GM12873 (cell line): ENCODE measurements around the gene TRPM1.

Source experiments
- TF ChIP-seq, protein P1 (sequence below): IDR thresholded peaks from 2 replicates; pipeline ENCODE4 v1.5.1; 2012; ENCODE audit warnings: low read depth, mild to moderate bottlenecking, moderate library complexity, low read length, control low read depth; ENCODE audit not compliant: insufficient read depth; ENCODE audit errors: missing control alignments

Gene TRPM1

DNA sequence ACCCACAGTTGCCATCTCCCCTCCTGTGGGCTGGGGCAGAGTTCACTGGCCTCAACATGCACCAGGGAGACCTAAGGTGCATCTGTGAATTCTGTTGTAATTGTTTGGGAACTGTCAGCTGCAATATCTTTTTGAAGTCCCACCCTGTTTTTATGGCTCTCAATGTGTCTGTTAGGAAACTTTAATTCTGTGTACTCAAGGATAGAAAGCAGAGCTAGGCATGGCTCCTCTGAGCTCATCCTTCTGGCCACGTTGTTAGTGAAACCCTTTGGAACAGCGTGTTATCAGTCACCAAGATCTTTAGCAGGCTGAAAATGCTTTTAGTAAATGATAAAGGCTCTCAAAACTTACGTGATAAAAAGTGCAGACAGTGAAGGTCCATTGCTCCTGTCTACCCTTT is 76.5 kb downstream of the TRPM1 start:
- TF ChIP-seq, protein P1, sequence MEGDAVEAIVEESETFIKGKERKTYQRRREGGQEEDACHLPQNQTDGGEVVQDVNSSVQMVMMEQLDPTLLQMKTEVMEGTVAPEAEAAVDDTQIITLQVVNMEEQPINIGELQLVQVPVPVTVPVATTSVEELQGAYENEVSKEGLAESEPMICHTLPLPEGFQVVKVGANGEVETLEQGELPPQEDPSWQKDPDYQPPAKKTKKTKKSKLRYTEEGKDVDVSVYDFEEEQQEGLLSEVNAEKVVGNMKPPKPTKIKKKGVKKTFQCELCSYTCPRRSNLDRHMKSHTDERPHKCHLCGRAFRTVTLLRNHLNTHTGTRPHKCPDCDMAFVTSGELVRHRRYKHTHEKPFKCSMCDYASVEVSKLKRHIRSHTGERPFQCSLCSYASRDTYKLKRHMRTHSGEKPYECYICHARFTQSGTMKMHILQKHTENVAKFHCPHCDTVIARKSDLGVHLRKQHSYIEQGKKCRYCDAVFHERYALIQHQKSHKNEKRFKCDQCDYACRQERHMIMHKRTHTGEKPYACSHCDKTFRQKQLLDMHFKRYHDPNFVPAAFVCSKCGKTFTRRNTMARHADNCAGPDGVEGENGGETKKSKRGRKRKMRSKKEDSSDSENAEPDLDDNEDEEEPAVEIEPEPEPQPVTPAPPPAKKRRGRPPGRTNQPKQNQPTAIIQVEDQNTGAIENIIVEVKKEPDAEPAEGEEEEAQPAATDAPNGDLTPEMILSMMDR: no peak

DNA sequence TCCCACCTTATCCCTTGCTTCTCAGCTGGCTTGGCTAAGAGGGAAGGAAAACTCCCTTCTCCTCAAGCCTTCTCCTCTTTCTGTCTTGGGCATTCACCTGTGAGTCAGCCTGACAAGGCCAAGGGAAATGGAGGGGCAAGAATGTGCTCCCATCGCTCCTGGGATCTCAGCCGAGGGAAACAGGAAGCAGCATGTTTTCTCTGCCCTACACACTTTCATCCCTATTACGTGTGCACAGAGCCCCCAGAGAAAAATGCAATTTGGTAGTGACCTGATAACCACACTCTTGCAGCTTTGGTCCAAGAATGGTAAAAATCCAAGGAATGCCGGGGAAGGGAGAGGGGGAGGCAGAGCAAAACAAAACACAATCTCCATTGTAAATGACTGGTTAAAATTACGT is 77.2 kb downstream of the TRPM1 start:
- TF ChIP-seq, protein P1: no peak

DNA sequence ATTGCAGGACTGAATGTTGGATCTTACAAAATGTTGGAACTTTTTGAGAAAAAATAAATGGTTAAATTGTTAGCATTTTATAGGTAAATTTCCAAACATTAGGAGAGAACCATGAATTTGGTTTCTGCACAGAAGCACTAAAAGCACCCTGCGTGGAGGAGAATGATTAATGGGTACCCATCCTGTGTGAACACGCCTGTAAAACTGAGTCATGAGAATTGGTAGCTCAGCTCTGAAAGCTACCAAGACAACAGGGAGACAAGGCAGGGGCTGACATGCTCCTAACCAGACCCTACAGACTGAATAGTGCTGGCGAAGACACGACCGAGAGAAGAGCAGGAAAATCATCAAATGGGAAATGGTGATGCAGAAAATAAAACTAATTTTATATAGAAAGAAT is 77.7 kb downstream of the TRPM1 start:
- TF ChIP-seq, protein P1: no peak

DNA sequence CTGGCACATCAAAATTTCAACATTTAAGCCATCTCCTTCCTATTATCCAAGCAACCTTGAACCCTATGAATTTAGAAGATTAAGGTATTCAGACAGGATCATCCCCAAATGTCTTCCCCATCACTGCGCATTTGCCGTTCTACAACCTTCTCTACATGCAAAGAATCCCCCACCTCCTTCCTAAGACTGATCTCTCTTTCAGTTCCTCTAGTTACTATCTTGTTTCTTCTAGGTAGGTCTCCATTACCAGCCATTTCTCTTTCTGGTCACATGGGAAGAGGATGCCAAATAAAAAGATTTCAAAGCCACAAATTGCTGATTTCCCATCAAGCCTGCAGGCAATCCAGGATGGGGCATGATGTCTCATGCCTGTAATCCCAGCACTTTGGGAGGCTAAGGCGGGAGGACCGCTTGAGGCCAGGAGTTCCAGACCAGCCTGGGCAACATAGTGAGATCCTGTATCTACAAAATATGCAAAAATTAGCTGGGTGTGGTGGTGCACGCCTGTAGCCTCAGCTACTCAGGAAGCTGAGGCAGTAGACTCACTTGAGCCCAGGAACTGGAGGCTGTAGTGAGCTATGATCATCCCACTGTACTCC is 80.4 kb downstream of the TRPM1 start:
- TF ChIP-seq, protein P1: no peak

DNA sequence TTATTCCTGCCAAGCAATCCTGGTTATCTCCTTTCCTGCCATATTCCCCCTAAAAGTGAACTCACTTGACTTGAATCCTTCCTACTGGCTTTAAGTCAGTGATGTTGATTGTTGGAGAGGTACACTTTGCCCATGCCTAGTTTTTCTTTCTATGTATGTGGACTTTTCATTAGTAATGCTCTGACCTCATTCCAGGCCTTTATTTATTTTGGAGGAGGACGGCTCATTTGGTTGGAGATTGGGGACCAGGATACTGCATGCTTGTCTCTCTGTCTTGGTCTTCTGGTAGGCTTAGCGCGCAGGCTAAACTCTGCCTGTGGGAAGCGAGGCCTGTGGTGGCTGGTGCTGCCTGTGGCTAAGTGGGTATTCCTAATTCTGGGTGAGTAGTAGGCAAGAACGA is 81.0 kb downstream of the TRPM1 start:
- TF ChIP-seq, protein P1: no peak

DNA sequence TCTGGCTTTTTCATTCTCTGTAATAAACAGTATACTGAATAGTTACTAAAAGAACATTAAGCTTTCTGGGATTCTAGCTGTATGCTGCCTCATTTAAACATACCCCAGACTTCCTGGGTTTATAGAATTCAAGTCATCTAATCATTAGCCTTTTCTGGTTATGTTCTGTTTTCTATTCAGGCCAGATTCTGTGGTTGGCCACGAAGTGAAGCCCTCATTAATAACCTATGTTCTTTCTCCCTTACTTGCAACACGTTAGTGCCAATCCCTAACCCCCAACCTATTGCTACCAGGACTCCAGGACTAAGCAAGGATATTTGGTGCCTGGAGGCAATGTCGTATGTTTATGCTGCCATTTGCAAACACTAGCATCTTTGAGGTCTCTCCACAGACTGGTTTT is 81.5 kb downstream of the TRPM1 start:
- TF ChIP-seq, protein P1: no peak

DNA sequence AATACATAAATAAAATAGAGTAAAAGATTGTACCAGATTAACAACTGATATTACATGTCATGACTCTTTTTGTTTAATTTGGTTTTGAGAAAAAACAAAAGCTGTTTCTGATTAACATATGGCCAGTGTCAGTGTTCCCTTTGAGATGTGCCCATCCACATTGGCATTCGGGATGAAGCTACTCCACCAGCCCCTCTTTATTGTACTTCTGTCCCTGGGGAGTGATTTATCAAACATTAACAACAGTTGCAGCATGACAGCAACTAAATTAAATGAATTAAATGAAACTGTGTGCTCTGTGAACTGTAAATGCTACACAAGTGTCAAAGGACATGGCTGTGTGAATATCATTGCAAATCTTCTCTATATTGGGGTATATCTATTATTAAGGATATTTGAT is 84.2 kb downstream of the TRPM1 start:
- TF ChIP-seq, protein P1: no peak
